HepG2 (cell line): Measurements from ENCODE around the gene FZD8.

ENCODE experiments used
- KLF6 ChIP-seq: IDR thresholded peaks from 2 replicates; pipeline ENCODE4 v1.8.0; 2016; ENCODE audit warnings: missing biosample characterization, missing genetic modification reagents
- NFE2L1 ChIP-seq: sonication (generic); formaldehyde crosslinking; IDR thresholded peaks from 2 replicates; pipeline ENCODE4 v1.4.0; 2020; ENCODE audit warnings: missing genetic modification reagents, mild to moderate bottlenecking, borderline replicate concordance
- PTBP1 ChIP-seq: fragments of 200-400 bp; formaldehyde crosslinking; IDR thresholded peaks from 2 replicates; pipeline ENCODE4 v1.6.1; 2018; ENCODE audit warnings: low read length, low read depth; ENCODE audit not compliant: poor library complexity, severe bottlenecking
- ZNF124 ChIP-seq: sonication (generic); formaldehyde crosslinking; IDR thresholded peaks from 2 replicates; pipeline ENCODE4 v1.4.0; 2020; ENCODE audit warnings: missing genetic modification reagents
- TF ChIP-seq, protein P1 (sequence below), 2 experiments: sonication (generic) in 1 of 2; formaldehyde crosslinking in 1 of 2; IDR thresholded peaks; 2 replicates each; pipeline versions ENCODE4 v1.5.1 to v1.6.1; 2011 to 2020; ENCODE audit warnings: borderline replicate concordance in 1 of 2, low read depth in 1 of 2, low read length in 1 of 2, mild to moderate bottlenecking in 1 of 2, missing genetic modification reagents in 1 of 2, moderate library complexity in 1 of 2
- TF ChIP-seq, protein P2 (sequence below): sonication (generic); formaldehyde crosslinking; IDR thresholded peaks from 2 replicates; pipeline ENCODE4 v1.5.0; 2020; ENCODE audit warnings: mild to moderate bottlenecking, missing genetic modification reagents, moderate library complexity
- TF ChIP-seq, protein P3 (sequence below): sonication (generic); formaldehyde crosslinking; IDR thresholded peaks from 2 replicates; pipeline ENCODE4 v1.5.1; 2020; ENCODE audit warnings: mild to moderate bottlenecking, missing genetic modification reagents, borderline replicate concordance

DNA sequence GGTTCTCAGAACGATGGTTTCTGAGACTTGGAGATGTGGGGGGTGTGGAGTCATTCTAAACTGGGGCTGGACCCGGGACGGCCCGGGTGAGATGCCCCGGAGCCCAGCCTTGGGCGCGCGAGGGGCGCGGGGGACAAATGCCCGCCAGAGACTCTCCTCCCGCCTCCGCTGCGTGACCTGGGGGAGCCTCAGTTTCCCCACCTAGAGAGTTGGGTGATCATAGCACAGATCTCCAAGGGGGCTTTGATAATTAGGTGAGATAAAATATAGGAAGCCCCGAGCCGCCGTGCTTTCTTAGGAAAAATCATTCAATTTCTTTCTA lies 658 bp upstream of the FZD8 start:
- TF ChIP-seq, protein P1, sequence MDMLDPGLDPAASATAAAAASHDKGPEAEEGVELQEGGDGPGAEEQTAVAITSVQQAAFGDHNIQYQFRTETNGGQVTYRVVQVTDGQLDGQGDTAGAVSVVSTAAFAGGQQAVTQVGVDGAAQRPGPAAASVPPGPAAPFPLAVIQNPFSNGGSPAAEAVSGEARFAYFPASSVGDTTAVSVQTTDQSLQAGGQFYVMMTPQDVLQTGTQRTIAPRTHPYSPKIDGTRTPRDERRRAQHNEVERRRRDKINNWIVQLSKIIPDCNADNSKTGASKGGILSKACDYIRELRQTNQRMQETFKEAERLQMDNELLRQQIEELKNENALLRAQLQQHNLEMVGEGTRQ (IDR thresholded peaks at IDR 0.05; ENCODE audit: low read depth, low read length), result no peak
- TF ChIP-seq, protein P1 (CRISPR knock-in tag; IDR thresholded peaks at IDR 0.05; ENCODE audit: borderline replicate concordance), result no peak
- no peak for TF ChIP-seq PTBP1
- no peak for TF ChIP-seq ZNF124 (CRISPR knock-in tag)
- no peak for TF ChIP-seq KLF6 (CRISPR knock-in tag)
- TF ChIP-seq NFE2L1, result no peak
- TF ChIP-seq, protein P2, sequence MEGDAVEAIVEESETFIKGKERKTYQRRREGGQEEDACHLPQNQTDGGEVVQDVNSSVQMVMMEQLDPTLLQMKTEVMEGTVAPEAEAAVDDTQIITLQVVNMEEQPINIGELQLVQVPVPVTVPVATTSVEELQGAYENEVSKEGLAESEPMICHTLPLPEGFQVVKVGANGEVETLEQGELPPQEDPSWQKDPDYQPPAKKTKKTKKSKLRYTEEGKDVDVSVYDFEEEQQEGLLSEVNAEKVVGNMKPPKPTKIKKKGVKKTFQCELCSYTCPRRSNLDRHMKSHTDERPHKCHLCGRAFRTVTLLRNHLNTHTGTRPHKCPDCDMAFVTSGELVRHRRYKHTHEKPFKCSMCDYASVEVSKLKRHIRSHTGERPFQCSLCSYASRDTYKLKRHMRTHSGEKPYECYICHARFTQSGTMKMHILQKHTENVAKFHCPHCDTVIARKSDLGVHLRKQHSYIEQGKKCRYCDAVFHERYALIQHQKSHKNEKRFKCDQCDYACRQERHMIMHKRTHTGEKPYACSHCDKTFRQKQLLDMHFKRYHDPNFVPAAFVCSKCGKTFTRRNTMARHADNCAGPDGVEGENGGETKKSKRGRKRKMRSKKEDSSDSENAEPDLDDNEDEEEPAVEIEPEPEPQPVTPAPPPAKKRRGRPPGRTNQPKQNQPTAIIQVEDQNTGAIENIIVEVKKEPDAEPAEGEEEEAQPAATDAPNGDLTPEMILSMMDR (CRISPR knock-in tag), result no peak
- TF ChIP-seq, protein P3, sequence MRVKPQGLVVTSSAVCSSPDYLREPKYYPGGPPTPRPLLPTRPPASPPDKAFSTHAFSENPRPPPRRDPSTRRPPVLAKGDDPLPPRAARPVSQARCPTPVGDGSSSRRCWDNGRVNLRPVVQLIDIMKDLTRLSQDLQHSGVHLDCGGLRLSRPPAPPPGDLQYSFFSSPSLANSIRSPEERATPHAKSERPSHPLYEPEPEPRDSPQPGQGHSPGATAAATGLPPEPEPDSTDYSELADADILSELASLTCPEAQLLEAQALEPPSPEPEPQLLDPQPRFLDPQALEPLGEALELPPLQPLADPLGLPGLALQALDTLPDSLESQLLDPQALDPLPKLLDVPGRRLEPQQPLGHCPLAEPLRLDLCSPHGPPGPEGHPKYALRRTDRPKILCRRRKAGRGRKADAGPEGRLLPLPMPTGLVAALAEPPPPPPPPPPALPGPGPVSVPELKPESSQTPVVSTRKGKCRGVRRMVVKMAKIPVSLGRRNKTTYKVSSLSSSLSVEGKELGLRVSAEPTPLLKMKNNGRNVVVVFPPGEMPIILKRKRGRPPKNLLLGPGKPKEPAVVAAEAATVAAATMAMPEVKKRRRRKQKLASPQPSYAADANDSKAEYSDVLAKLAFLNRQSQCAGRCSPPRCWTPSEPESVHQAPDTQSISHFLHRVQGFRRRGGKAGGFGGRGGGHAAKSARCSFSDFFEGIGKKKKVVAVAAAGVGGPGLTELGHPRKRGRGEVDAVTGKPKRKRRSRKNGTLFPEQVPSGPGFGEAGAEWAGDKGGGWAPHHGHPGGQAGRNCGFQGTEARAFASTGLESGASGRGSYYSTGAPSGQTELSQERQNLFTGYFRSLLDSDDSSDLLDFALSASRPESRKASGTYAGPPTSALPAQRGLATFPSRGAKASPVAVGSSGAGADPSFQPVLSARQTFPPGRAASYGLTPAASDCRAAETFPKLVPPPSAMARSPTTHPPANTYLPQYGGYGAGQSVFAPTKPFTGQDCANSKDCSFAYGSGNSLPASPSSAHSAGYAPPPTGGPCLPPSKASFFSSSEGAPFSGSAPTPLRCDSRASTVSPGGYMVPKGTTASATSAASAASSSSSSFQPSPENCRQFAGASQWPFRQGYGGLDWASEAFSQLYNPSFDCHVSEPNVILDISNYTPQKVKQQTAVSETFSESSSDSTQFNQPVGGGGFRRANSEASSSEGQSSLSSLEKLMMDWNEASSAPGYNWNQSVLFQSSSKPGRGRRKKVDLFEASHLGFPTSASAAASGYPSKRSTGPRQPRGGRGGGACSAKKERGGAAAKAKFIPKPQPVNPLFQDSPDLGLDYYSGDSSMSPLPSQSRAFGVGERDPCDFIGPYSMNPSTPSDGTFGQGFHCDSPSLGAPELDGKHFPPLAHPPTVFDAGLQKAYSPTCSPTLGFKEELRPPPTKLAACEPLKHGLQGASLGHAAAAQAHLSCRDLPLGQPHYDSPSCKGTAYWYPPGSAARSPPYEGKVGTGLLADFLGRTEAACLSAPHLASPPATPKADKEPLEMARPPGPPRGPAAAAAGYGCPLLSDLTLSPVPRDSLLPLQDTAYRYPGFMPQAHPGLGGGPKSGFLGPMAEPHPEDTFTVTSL (CRISPR knock-in tag), result no peak
